Neuronal stem cell (in vitro differentiated cells): ENCODE data around the gene FOXN3.

Experiments
- DNase-seq: peaks from one replicate; pipeline ENCODE4 v3.0.0-alpha.2; 2013; ENCODE audit warnings: low spot score
- H2AFZ ChIP-seq: one replicate; pipeline ENCODE4 v1.6.1; 2013; ENCODE audit warnings: mild to moderate bottlenecking, low read length, inconsistent platforms
- H2AK5ac ChIP-seq: 2 replicates; pipeline ENCODE4 v1.6.1; 2013; ENCODE audit warnings: low read depth, mild to moderate bottlenecking, inconsistent platforms, low read length, moderate library complexity, mixed read lengths
- H2BK120ac ChIP-seq: 2 replicates; pipeline ENCODE4 v1.6.1; 2013; ENCODE audit warnings: low read depth, mild to moderate bottlenecking, inconsistent platforms, low read length, moderate library complexity, mixed read lengths
- H2BK12ac ChIP-seq: one replicate; pipeline ENCODE4 v1.6.1; 2013; ENCODE audit warnings: low read length, inconsistent platforms
- H2BK15ac ChIP-seq: 2 replicates; pipeline ENCODE4 v1.6.1; 2013; ENCODE audit warnings: mild to moderate bottlenecking, low read length, inconsistent platforms, mixed read lengths
- H2BK5ac ChIP-seq: one replicate; pipeline ENCODE4 v1.6.1; 2013; ENCODE audit warnings: inconsistent platforms, mild to moderate bottlenecking, low read length, moderate library complexity
- H3K14ac ChIP-seq: one replicate; pipeline ENCODE4 v1.6.1; 2013; ENCODE audit warnings: low read length, inconsistent platforms
- H3K18ac ChIP-seq: 2 replicates; pipeline ENCODE4 v1.6.1; 2013; ENCODE audit warnings: low read length, inconsistent platforms
- H3K23ac ChIP-seq: 2 replicates; pipeline ENCODE4 v1.6.1; 2013; ENCODE audit warnings: low read depth, mild to moderate bottlenecking, mixed read lengths, low read length, inconsistent platforms; ENCODE audit not compliant: poor library complexity
- H3K27ac ChIP-seq: replicated peaks from 3 replicates; pipeline ENCODE4 v1.5.1; 2013; ENCODE audit warnings: low read length, inconsistent platforms
- H3K27me3 ChIP-seq, 3 experiments: 2 replicates each; pipeline ENCODE4 v1.6.1; 2013; ENCODE audit warnings: low read length in 3 of 3, mild to moderate bottlenecking in 2 of 3, inconsistent platforms in 1 of 3, low read depth in 1 of 3, mixed read lengths in 1 of 3, moderate library complexity in 1 of 3; ENCODE audit not compliant: control insufficient read depth in 3 of 3, insufficient read depth in 3 of 3
- H3K36me3 ChIP-seq, 2 donors: replicated peaks in 1 of 2; 2 replicates each; pipeline ENCODE4 v1.6.1; 2013; ENCODE audit warnings: low read length in 2 of 2; ENCODE audit not compliant: control insufficient read depth in 2 of 2, insufficient read depth in 2 of 2
- H3K4ac ChIP-seq: 2 replicates; pipeline ENCODE4 v1.6.1; 2013; ENCODE audit warnings: inconsistent platforms, mild to moderate bottlenecking, low read length, moderate library complexity
- H3K4me1 ChIP-seq, 2 donors: 1 replicate in 1 of 2; 2 replicates in 1 of 2; pipeline ENCODE4 v1.6.1; 2013; ENCODE audit warnings: low read length in 2 of 2, low read depth in 1 of 2; ENCODE audit not compliant: control insufficient read depth in 2 of 2, insufficient read depth in 1 of 2
- H3K4me2 ChIP-seq: one replicate; pipeline ENCODE4 v1.6.1; 2013; ENCODE audit warnings: mild to moderate bottlenecking, low read length, inconsistent platforms; ENCODE audit not compliant: insufficient read depth, poor library complexity, severe bottlenecking
- H3K4me3 ChIP-seq, 2 donors: 2 replicates each; pipeline ENCODE4 v1.5.1; 2013; ENCODE audit warnings: low read length in 2 of 2, mild to moderate bottlenecking in 2 of 2, inconsistent platforms in 1 of 2, moderate library complexity in 1 of 2
- H3K79me1 ChIP-seq: one replicate; pipeline ENCODE4 v1.6.1; 2013; ENCODE audit warnings: low read depth, mild to moderate bottlenecking, inconsistent platforms, low read length, moderate library complexity
- H3K9ac ChIP-seq: one replicate; pipeline ENCODE4 v1.6.1; 2013; ENCODE audit warnings: mild to moderate bottlenecking, low read depth, low read length, inconsistent platforms; ENCODE audit not compliant: poor library complexity
- H3K9me3 ChIP-seq, 2 donors: replicated peaks in 1 of 2; 2 replicates each; pipeline versions ENCODE3 to v1.6.1; 2013; ENCODE audit warnings: low read length in 2 of 2, mild to moderate bottlenecking in 2 of 2, inconsistent platforms in 1 of 2, low read depth in 1 of 2, mixed read lengths in 1 of 2, moderate library complexity in 1 of 2; ENCODE audit not compliant: control insufficient read depth in 2 of 2, insufficient read depth in 1 of 2
- H4K8ac ChIP-seq: one replicate; pipeline ENCODE4 v1.6.1; 2013; ENCODE audit warnings: low read depth, mild to moderate bottlenecking, inconsistent platforms, low read length, moderate library complexity
- H4K91ac ChIP-seq: one replicate; pipeline ENCODE4 v1.6.1; 2013; ENCODE audit warnings: low read length, low read depth, mild to moderate bottlenecking, inconsistent platforms; ENCODE audit not compliant: poor library complexity
- WGBS, 2 donors: extraction: QIAGEN DNeasy Blood & Tissue Kit; methylation state at CpG; one replicate each; pipeline ENCODE4 v1.1.7; 2013; ENCODE audit warnings: missing lambda C conversion rate in 2 of 2, mixed read lengths in 1 of 2; ENCODE audit not compliant: insufficient read length in 2 of 2, insufficient replicate concordance in 1 of 2; ENCODE audit errors: extremely low coverage in 2 of 2; 5-methylcytosine and 5-hydroxymethylcytosine counted together

Gene FOXN3

GRCh38 chr14:89408907-89409700, 7.9 kb downstream of the FOXN3 start:
- WGBS, 2 donors = no CpG with 5 or more reads among the region's 14 CpGs
- no peak overlapping the region for H4K91ac ChIP-seq
- H2BK5ac ChIP-seq = no peak overlapping the region
- H2AK5ac ChIP-seq = no peak overlapping the region
- peaks cover 8 to 64% of the 10 kb centered on the region in 2 donors for H3K36me3 ChIP-seq
- H3K4ac ChIP-seq = no peak overlapping the region
- H3K79me1 ChIP-seq = no peaks in the 10 kb centered on the region
- no peak overlapping the region for H3K23ac ChIP-seq
- no peak overlapping the region for H4K8ac ChIP-seq
- no peak for DNase-seq
- no peak overlapping the region for H3K18ac ChIP-seq
- H3K9ac ChIP-seq = no peak overlapping the region
- peaks cover 0 to 20% of the 10 kb centered on the region in 2 donors for H3K9me3 ChIP-seq
- H2BK12ac ChIP-seq = no peak overlapping the region
- no peak overlapping the region for H2BK15ac ChIP-seq
- peaks cover 0 to 2% of the 10 kb centered on the region in 2 donors for H3K4me1 ChIP-seq
- H2BK120ac ChIP-seq = no peak overlapping the region
- H3K27me3 ChIP-seq = no peaks in the 10 kb centered on the region
- H3K4me3 ChIP-seq = no peak overlapping the region
- no peak overlapping the region for H3K27ac ChIP-seq
- no peak overlapping the region for H3K14ac ChIP-seq
- H2AFZ ChIP-seq = no peak overlapping the region
- H3K4me2 ChIP-seq = no peak overlapping the region

GRCh38 chr14:89407856-89408255, 9.2 kb downstream of the FOXN3 start:
- Histone ChIP-seq H3K4me2 (no peak overlapping the region), H3K4ac (no peak overlapping the region), H2BK5ac (no peak overlapping the region), H4K91ac (no peak overlapping the region), H2BK120ac (no peak overlapping the region), H4K8ac (no peak overlapping the region), H2BK15ac (no peak overlapping the region), H3K79me1 (no peaks in the 10 kb centered on the region), H3K9ac (no peak overlapping the region), H3K27ac (no peak overlapping the region), H3K14ac (no peak overlapping the region), H3K27me3 (no peaks in the 10 kb centered on the region), H2AK5ac (no peak overlapping the region), H3K4me3 (no peak overlapping the region), H3K36me3 (peaks cover 8 to 62% of the 10 kb centered on the region in 2 donors), H2BK12ac (no peak overlapping the region), H2AFZ (no peak overlapping the region), H3K4me1 (peaks cover 0 to 2% of the 10 kb centered on the region in 2 donors), H3K9me3 (peaks cover 0 to 20% of the 10 kb centered on the region in 2 donors), H3K18ac (no peak overlapping the region), H3K23ac (no peak overlapping the region)
- no CpG with 5 or more reads among the region's 4 CpGs for WGBS, 2 donors
- no peak for DNase-seq

DNA sequence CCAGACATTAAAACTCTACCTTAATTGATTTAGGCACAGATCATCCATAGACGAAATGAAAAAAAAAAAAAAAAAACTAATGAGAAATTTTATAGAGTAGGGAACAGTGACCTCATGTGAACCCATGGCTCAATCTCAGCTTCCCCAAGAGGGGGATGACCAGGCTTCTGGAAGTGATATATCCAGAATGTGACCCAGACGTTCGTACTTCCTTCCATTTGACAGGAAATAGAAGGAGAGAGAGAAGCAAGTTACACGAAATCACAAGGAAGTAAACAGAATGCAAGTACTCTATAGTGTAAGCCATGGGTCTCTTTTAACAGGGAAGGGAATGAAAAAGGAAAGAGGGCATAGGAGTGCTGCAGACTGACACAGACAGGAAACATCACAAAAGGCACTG, 10.1 kb downstream of the FOXN3 start:
- no peaks in the 10 kb centered on the region for H3K79me1 ChIP-seq
- DNase-seq = no peak
- H2AFZ ChIP-seq = no peak overlapping the region
- no peak overlapping the region for H3K23ac ChIP-seq
- H3K36me3 ChIP-seq = peaks cover 3 to 55% of the 10 kb centered on the region in 2 donors
- H2BK12ac ChIP-seq = no peak overlapping the region
- H3K14ac ChIP-seq = no peak overlapping the region
- no peak overlapping the region for H3K27ac ChIP-seq
- no peak overlapping the region for H3K4me2 ChIP-seq
- H2AK5ac ChIP-seq = no peak overlapping the region
- no peak overlapping the region for H3K9ac ChIP-seq
- H2BK5ac ChIP-seq = no peak overlapping the region
- no peak overlapping the region for H4K91ac ChIP-seq
- H2BK120ac ChIP-seq = no peak overlapping the region
- no peak overlapping the region for H4K8ac ChIP-seq
- H3K27me3 ChIP-seq = no peaks in the 10 kb centered on the region
- peaks cover 0 to 17% of the 10 kb centered on the region in 2 donors for H3K9me3 ChIP-seq
- no CpG with 5 or more reads among the region's 4 CpGs for WGBS, 2 donors
- H3K4me3 ChIP-seq = no peak overlapping the region
- no peak overlapping the region for H3K4ac ChIP-seq
- H3K4me1 ChIP-seq = peaks cover 0 to 2% of the 10 kb centered on the region in 2 donors
- H2BK15ac ChIP-seq = no peak overlapping the region
- no peak overlapping the region for H3K18ac ChIP-seq

DNA sequence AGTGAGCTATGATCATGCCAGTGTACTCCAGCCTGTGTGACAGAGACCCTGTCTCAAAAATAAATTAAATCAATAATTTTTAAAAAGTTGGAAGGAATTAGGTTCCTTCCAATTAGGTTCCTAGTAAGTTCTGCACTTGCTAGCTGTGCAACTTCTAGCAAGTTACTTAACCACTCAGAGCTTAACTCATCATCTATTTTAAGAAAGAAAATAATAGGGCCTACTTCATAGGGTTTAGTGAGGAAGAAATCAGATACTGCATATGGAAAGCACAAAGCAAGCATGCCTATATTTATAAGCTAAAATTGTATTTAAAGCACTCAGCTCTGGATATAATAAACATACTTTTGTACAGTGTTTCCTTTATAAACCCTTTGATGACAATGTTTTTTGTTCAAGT, 10.7 kb downstream of the FOXN3 start:
- no peak overlapping the region for H3K23ac ChIP-seq
- H3K79me1 ChIP-seq = peaks cover 3% of the 10 kb centered on the region
- H4K91ac ChIP-seq = no peak overlapping the region
- no peak overlapping the region for H2BK12ac ChIP-seq
- H2BK120ac ChIP-seq = no peak overlapping the region
- H2BK5ac ChIP-seq = no peak overlapping the region
- no peak overlapping the region for H2AK5ac ChIP-seq
- peaks cover 0 to 2% of the 10 kb centered on the region in 2 donors for H3K4me1 ChIP-seq
- H2BK15ac ChIP-seq = no peak overlapping the region
- no peaks in the 10 kb centered on the region for H3K27me3 ChIP-seq
- peaks cover 0 to 11% of the 10 kb centered on the region in 2 donors for H3K9me3 ChIP-seq
- peaks cover 1 to 50% of the 10 kb centered on the region in 2 donors for H3K36me3 ChIP-seq
- DNase-seq = no peak
- H3K4me3 ChIP-seq = no peak overlapping the region
- H3K9ac ChIP-seq = no peak overlapping the region
- no peak overlapping the region for H2AFZ ChIP-seq
- H3K4ac ChIP-seq = no peak overlapping the region
- H4K8ac ChIP-seq = no peak overlapping the region
- H3K27ac ChIP-seq = no peak overlapping the region
- no peak overlapping the region for H3K14ac ChIP-seq
- H3K4me2 ChIP-seq = no peak overlapping the region
- no peak overlapping the region for H3K18ac ChIP-seq
